Coronary artery (tissue), 2 donors: Measurements from ENCODE around the gene FTL.

Source experiments
- DNase-seq: peaks from one replicate; pipeline ENCODE4 v3.0.0-alpha.2; 2017; ENCODE audit warnings: low spot score
- H3K27ac ChIP-seq, 2 donors: fragments of 200-600 bp; sonication (generic); one replicate each; pipeline ENCODE4 v1.5.1; 2016 to 2019
- H3K4me3 ChIP-seq: fragments of 200-600 bp; sonication (generic); 2 replicates; pipeline ENCODE4 v1.5.1; 2016; ENCODE audit warnings: mild to moderate bottlenecking, moderate library complexity
- CTCF ChIP-seq: fragments of 200-600 bp; sonication (generic); IDR thresholded peaks from one replicate; pipeline ENCODE4 v1.5.1; 2019; ENCODE audit warnings: antibody characterized with exemption

The FTL gene

GRCh38 chr19:48946463-48947257 lies 18.4 kb upstream of the FTL start:
- no peak for DNase-seq
- Histone ChIP-seq H3K27ac (no peak overlapping the region), H3K4me3 (no peak overlapping the region)
- TF ChIP-seq CTCF = no peak

DNA sequence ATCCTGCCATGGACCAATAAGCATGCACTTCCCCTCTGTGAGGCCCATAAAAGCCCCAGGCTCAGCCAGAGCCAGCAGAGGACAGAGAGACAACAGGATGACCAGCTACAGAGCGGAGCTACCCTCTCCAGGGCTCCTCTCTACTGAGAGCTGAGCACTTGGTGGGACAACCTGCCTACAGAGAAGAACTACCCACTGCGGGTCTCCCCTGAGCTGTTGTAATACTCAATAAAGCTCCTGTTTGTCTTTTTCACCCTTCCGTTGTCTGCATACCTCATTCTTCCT lies 17.9 kb upstream of the FTL start:
- no peak overlapping the region for H3K4me3 ChIP-seq
- DNase-seq = no peak
- no peak for TF ChIP-seq CTCF
- no peak overlapping the region for H3K27ac ChIP-seq

DNA sequence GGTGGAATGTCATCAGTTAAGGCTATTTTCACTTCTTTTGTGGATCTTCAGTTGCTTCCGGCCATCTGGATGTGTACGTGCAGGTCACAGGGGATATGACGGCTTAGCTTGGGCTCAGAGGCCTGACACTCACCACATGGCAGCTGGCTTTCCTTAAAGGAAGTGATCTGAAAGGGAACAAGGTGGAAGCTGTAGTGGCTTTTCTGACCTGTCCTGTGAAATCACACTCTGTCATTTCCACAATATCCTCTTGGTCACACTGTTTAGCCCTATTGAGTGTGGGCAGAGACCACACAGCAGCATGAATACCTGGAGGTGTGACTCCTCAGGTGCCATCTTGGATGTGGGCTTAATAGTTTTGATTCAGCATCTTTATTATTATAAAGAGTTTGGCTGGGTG lies 14.9 kb upstream of the FTL start:
- no peak for TF ChIP-seq CTCF
- no peak overlapping the region for H3K27ac ChIP-seq
- no peak overlapping the region for H3K4me3 ChIP-seq
- no peak for DNase-seq

- no peak for TF ChIP-seq CTCF
- Histone ChIP-seq H3K4me3 (no peak overlapping the region), H3K27ac (no peak overlapping the region)
- no peak for DNase-seq
Measured at GRCh38 chr19:48950830-48951519, 14.1 kb upstream of the FTL start.

- no peak for TF ChIP-seq CTCF
- no peak for DNase-seq
- H3K27ac ChIP-seq = no peak overlapping the region
Measured at GRCh38 chr19:48953141-48953540, 12.0 kb upstream of the FTL start.

DNA sequence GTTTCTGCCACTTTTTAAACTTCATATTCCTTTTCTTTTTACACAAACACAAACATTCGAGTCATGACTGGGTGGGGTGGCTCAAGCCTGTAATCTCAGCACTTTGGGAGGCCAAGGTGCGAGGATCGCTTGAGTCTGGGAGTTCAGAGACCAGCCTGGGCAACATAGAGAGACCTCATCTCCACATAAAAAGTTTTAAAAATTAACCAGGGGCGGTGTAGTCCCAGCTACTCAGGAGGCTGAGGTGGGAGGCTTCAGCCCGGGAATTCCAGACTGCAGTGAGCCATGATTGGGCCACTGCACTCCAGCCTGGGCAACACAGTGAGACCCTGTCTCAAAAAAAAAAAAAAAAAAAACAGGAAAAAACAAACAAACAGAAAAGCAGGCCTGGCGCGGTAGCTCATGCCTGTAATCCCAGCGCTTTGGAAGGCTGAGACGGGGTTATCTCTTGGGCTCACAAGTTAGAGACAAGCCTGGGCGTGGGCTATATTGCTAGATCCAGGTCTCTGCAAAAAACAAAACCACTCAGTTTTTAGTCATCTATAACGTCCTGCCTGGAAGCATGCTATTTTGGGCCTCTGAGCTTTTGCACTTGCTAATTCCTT lies 11.0 kb upstream of the FTL start:
- Histone ChIP-seq H3K27ac (peak overlapping the region; percentile 86 to 88), H3K4me3 (peak overlapping the region; percentile 87)
- TF ChIP-seq CTCF = no peak
- DNase-seq = no peak

More at GRCh38 chr19:48953141-48953540, 12.0 kb upstream of the FTL start:
- H3K4me3 ChIP-seq = no peak overlapping the region
